OCI-LY7 (cell line): Measurements from ENCODE around the gene CFAP141. TPM values are rescaled to one million over a fixed set of nuclear protein-coding genes. Genes with fewer than 3 reads are reported as not detected.

ENCODE experiments used
- BruUV-seq: library from RNA; stranded (reverse); fragments of 400-500 nt; replicated peaks from 2 replicates; lab custom pipeline; 2021; lab: Mats Ljungman, UMichigan
- CTCF ChIA-PET: fragments of 300-600 bp; sonication (Branson Sonifier 250); formaldehyde crosslinking; loops from one replicate; lab custom pipeline; 2022; ENCODE audit warnings: antibody characterized with exemption; ENCODE audit not compliant: unreplicated experiment; lab: Charles Lee
- POLR2A ChIA-PET: fragments of 300-600 bp; sonication (Branson Sonifier 250); formaldehyde crosslinking; loops from one replicate; lab custom pipeline; 2022; ENCODE audit warnings: antibody characterized with exemption; lab: Charles Lee
- DNase-seq: peaks from one replicate; pipeline ENCODE4 v3.0.0-alpha.2; 2015; ENCODE audit warnings: low spot score
- H2AFZ ChIP-seq: fragments of 200-600 bp; sonication (generic), shearing (Covaris generic); 2 replicates; pipeline ENCODE4 v1.6.1; 2014; ENCODE audit warnings: mild to moderate bottlenecking, antibody characterized with exemption, low read length, moderate library complexity
- H3K27ac ChIP-seq: fragments of 200-600 bp; sonication (generic); 2 replicates; pipeline ENCODE4 v1.5.1; 2014; ENCODE audit warnings: mixed run types, low read depth, mild to moderate bottlenecking, moderate library complexity, low read length, inconsistent platforms; ENCODE audit not compliant: poor library complexity, severe bottlenecking
- H3K36me3 ChIP-seq: fragments of 200-600 bp; sonication (generic); 2 replicates; pipeline ENCODE4 v1.6.1; 2014; ENCODE audit warnings: mild to moderate bottlenecking, antibody characterized with exemption, low read length, moderate library complexity, mixed read lengths; ENCODE audit not compliant: insufficient read depth
- H3K4me1 ChIP-seq: fragments of 200-600 bp; sonication (generic); 2 replicates; pipeline ENCODE4 v1.5.1; 2014; ENCODE audit warnings: mild to moderate bottlenecking, low read length; ENCODE audit not compliant: insufficient read depth, poor library complexity, severe bottlenecking
- H3K4me2 ChIP-seq: fragments of 200-600 bp; sonication (generic); 2 replicates; pipeline ENCODE4 v1.6.1; 2014; ENCODE audit warnings: mild to moderate bottlenecking, low read length
- H3K4me3 ChIP-seq: fragments of 200-600 bp; sonication (generic); 2 replicates; pipeline ENCODE4 v1.5.1; 2014; ENCODE audit warnings: mild to moderate bottlenecking, low read depth, low read length; ENCODE audit not compliant: poor library complexity, severe bottlenecking
- H3K79me2 ChIP-seq: fragments of 200-600 bp; sonication (generic); 2 replicates; pipeline ENCODE4 v1.6.1; 2016; ENCODE audit warnings: low read depth, mild to moderate bottlenecking, low read length, moderate library complexity, mixed read lengths; ENCODE audit not compliant: insufficient read depth
- H3K9me2 ChIP-seq: fragments of 200-600 bp; sonication (generic); 2 replicates; pipeline ENCODE4 v1.6.1; 2016; ENCODE audit warnings: mild to moderate bottlenecking, low read length, mixed read lengths; ENCODE audit not compliant: insufficient read depth
- H3K9me3 ChIP-seq: fragments of 200-600 bp; sonication (generic); 2 replicates; pipeline ENCODE4 v1.6.1; 2014; ENCODE audit warnings: mild to moderate bottlenecking, mixed run types, low read length, mixed read lengths
- H4K20me1 ChIP-seq: fragments of 200-600 bp; sonication (generic); 2 replicates; pipeline ENCODE4 v1.6.1; 2014; ENCODE audit warnings: mild to moderate bottlenecking, antibody characterized with exemption, low read length, moderate library complexity, mixed read lengths; ENCODE audit not compliant: insufficient read depth
- EZH2phosphoT487 ChIP-seq: fragments of 200-600 bp; sonication (generic); IDR thresholded peaks from 2 replicates; pipeline ENCODE4 v1.6.1; 2018; ENCODE audit warnings: low read depth, borderline replicate concordance, mild to moderate bottlenecking, mixed run types, antibody characterized with exemption, low read length, moderate library complexity, mixed read lengths
- intact Hi-C: fragments of 100-400 bp; cut with micrococcal nuclease; formaldehyde crosslinking; loops from one replicate; pipeline ENCODE4 v1.10.0; 2022; ENCODE audit not compliant: unreplicated experiment
- total RNA-seq, 2 experiments: library from RNA; depleted of rRNA in 1 of 2; stranded (reverse); fragments of >200 nt in 1 of 2; shearing (Covaris generic) in 1 of 2; gene quantifications; 2 replicates each; pipeline ENCODE4 v1.2.3, GENCODE V29; 2014 to 2022
- TF ChIP-seq, protein P1 (sequence below): fragments of 200-600 bp; sonication (generic); conservative IDR thresholded peaks from 2 replicates; pipeline ENCODE4 v1.5.1; 2014; ENCODE audit warnings: mild to moderate bottlenecking, antibody characterized with exemption, low read length, moderate library complexity, mixed read lengths

Gene CFAP141
- total RNA-seq, 2 experiments from 2014 or later: not detected

DNA sequence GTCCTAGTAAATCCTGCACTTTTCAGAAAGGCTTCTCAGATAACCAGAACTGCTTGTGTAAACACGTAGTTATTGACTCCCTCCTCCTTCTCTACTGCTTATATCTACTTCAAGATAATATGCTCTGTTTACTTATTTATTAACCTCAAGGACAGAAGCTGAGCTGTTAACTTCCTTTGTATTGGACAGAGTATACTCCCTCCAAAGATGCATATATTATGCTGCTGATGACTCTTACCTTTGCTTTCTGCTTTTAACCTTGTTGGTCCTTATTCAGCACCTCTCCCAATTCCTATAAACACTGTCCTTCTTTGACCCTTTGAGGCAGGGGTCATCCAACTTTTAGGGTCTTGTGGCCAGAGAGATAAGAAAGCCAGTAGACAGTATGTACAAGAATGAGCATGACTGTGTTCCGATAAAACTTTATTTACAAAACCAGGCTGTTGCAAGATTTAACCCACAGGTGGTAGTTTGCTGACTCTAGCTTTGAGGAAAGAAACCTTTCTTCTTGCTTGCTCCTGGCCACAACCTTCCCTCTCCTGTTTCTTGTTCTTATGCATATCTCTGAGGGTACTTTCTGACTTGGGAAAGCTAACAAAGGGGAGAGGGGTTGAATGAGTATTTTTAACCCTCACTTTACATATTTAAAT, 19.2 kb downstream of the CFAP141 start:
- TF ChIP-seq, protein P1, sequence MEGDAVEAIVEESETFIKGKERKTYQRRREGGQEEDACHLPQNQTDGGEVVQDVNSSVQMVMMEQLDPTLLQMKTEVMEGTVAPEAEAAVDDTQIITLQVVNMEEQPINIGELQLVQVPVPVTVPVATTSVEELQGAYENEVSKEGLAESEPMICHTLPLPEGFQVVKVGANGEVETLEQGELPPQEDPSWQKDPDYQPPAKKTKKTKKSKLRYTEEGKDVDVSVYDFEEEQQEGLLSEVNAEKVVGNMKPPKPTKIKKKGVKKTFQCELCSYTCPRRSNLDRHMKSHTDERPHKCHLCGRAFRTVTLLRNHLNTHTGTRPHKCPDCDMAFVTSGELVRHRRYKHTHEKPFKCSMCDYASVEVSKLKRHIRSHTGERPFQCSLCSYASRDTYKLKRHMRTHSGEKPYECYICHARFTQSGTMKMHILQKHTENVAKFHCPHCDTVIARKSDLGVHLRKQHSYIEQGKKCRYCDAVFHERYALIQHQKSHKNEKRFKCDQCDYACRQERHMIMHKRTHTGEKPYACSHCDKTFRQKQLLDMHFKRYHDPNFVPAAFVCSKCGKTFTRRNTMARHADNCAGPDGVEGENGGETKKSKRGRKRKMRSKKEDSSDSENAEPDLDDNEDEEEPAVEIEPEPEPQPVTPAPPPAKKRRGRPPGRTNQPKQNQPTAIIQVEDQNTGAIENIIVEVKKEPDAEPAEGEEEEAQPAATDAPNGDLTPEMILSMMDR: no peak
- TF ChIP-seq EZH2phosphoT487: no peak
- POLR2A ChIA-PET: no interaction called here

DNA sequence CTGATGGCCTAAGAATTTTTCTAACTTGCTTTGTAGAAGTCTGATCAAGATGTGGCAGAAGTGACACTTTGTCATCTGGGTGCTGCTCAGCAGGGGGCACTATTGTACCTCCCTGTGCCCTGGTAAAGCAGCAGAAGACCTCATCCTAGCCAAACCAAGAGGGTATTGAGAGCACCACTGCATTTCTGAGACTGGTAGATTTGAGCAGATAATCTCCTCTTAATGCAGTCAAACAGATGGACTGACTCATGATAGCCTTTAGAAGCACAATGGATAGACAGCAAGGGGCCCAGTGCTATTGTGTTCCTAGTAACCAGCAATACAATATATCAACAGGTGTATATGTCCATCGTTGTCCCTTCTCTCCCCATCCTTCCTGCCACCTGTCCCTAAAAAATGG, 20.0 kb downstream of the CFAP141 start:
- Histone ChIP-seq H3K79me2 (peaks cover 17% of the 10 kb centered on the region), H3K4me3 (no peak overlapping the region), H3K27ac (no peak overlapping the region), H3K9me3 (no peaks in the 10 kb centered on the region), H3K36me3 (peaks cover 3% of the 10 kb centered on the region; the same call in 1 of the 2 replicates), H2AFZ (no peak overlapping the region), H3K4me1 (peaks cover 5% of the 10 kb centered on the region), H3K4me2 (no peak overlapping the region), H4K20me1 (peaks cover 7% of the 10 kb centered on the region; the same call in 1 of the 2 replicates), H3K9me2 (no peaks in the 10 kb centered on the region)
- DNase-seq: peak; percentile 67
- TF ChIP-seq, protein P1: peak; percentile 84
- TF ChIP-seq EZH2phosphoT487: no peak
- POLR2A ChIA-PET: no interaction called here
- no TSS peak for BruUV-seq
- intact Hi-C loops: loop anchor here (1.0 to 10.0 kb wide), 3 partner anchors 86 to 289 kb away; partner anchors contain the start of gene HAX1
- CTCF ChIA-PET: no interaction called here

More for the DNA sequence above, 19.2 kb downstream of the CFAP141 start:
- H3K4me2 ChIP-seq: no peak overlapping the region
- H2AFZ ChIP-seq: no peak overlapping the region
- no peak overlapping the region for H3K4me3 ChIP-seq
- intact Hi-C loops: loop anchor here (1.0 to 10.0 kb wide), 3 partner anchors 85 to 288 kb away; partner anchors contain the start of gene HAX1
- H3K4me1 ChIP-seq: peaks cover 3% of the 10 kb centered on the region
- no peaks in the 10 kb centered on the region for H3K9me2 ChIP-seq
- H3K36me3 ChIP-seq: no peaks in the 10 kb centered on the region; the same call in 1 of the 2 replicates
- H3K27ac ChIP-seq: no peak overlapping the region
- BruUV-seq: no TSS peak
- CTCF ChIA-PET: no interaction called here
- H3K9me3 ChIP-seq: no peaks in the 10 kb centered on the region
- DNase-seq: peak; percentile 24
- peaks cover 9% of the 10 kb centered on the region for H3K79me2 ChIP-seq
- no peaks in the 10 kb centered on the region; the same call in 1 of the 2 replicates for H4K20me1 ChIP-seq
